HepG2 (cell line): ENCODE measurements around the gene PFDN1. TPM values are rescaled to one million over a fixed set of nuclear protein-coding genes. Genes with fewer than 3 reads are reported as not detected.
A peak's percentile ranks its signal among the peaks of the same experiment; 100 is the strongest.

Source experiments
- ARID5B ChIP-seq: IDR thresholded peaks from 2 replicates; pipeline ENCODE4 v1.4.0; 2020; ENCODE audit warnings: mild to moderate bottlenecking, missing genetic modification reagents
- HNF4A ChIP-seq: sonication (generic); formaldehyde crosslinking; IDR thresholded peaks from 2 replicates; pipeline ENCODE4 v1.4.0; 2020; ENCODE audit warnings: missing genetic modification reagents
- HOXA3 ChIP-seq: sonication (generic); formaldehyde crosslinking; IDR thresholded peaks from 2 replicates; pipeline ENCODE4 v1.5.0; 2020; ENCODE audit warnings: missing genetic modification reagents
- KAT8 ChIP-seq: IDR thresholded peaks from 2 replicates; pipeline ENCODE4 v1.6.1; 2016; ENCODE audit warnings: missing genetic modification reagents, missing compliant biosample characterization
- KDM5B ChIP-seq: sonication (generic); formaldehyde crosslinking; IDR thresholded peaks from 2 replicates; pipeline ENCODE4 v1.4.0; 2020; ENCODE audit warnings: missing genetic modification reagents, mild to moderate bottlenecking, borderline replicate concordance
- MXD4 ChIP-seq: IDR thresholded peaks from 2 replicates; pipeline ENCODE4 v1.6.1; 2016; ENCODE audit warnings: mild to moderate bottlenecking, missing biosample characterization, missing genetic modification reagents
- SAP130 ChIP-seq: IDR thresholded peaks from 2 replicates; pipeline ENCODE4 v1.6.1; 2016; ENCODE audit warnings: low read depth
- TMF1 ChIP-seq: sonication (generic); formaldehyde crosslinking; IDR thresholded peaks from 2 replicates; pipeline ENCODE4 v1.8.1; 2022; ENCODE audit warnings: low read depth, missing genetic modification reagents
- YY1 ChIP-seq: IDR thresholded peaks from 2 replicates; pipeline ENCODE4 v1.6.1; 2011; ENCODE audit warnings: low read length, low read depth, moderate library complexity, mild to moderate bottlenecking; ENCODE audit not compliant: insufficient read depth, insufficient replicate concordance
- ZBTB7B ChIP-seq: sonication (generic); formaldehyde crosslinking; IDR thresholded peaks from 2 replicates; pipeline ENCODE4 v1.4.0; 2020; ENCODE audit warnings: missing genetic modification reagents
- ZMYM4 ChIP-seq: sonication (generic); formaldehyde crosslinking; IDR thresholded peaks from 2 replicates; pipeline ENCODE4 v1.8.1; 2023; ENCODE audit warnings: mild to moderate bottlenecking, missing genetic modification reagents
- ZNF343 ChIP-seq: sonication (generic); formaldehyde crosslinking; IDR thresholded peaks from 2 replicates; pipeline ENCODE4 v1.4.0; 2020; ENCODE audit warnings: mild to moderate bottlenecking, missing genetic modification reagents
- ZNF430 ChIP-seq: sonication (generic); formaldehyde crosslinking; IDR thresholded peaks from 2 replicates; pipeline ENCODE4 v1.9.0; 2021; ENCODE audit warnings: mild to moderate bottlenecking, missing genetic modification reagents
- ZNF574 ChIP-seq: sonication (generic); formaldehyde crosslinking; IDR thresholded peaks from 2 replicates; pipeline ENCODE4 v1.4.0; 2020; ENCODE audit warnings: missing genetic modification reagents
- ZNF639 ChIP-seq: conservative IDR thresholded peaks from 2 replicates; pipeline ENCODE4 v1.6.1; 2018; ENCODE audit warnings: missing genetic modification reagents
- polyA plus RNA-seq, 8 experiments: library from polyadenylated mRNA; depleted of rRNA in 3 of 8; stranded (reverse) in 7 of 8; unstranded in 1 of 8; fragments of >200 nt; fragmentation: Illumina TruSeq in 4 of 8; extraction: Trizol in 4 of 8; gene quantifications; 2 replicates each; pipeline versions ENCODE4 v1.2.1 to v1.2.3, GENCODE V29; 2011 to 2016; ENCODE audit warnings: low read depth in 4 of 8, missing spikeins in 1 of 8, mixed read lengths in 1 of 8; ENCODE audit not compliant: insufficient read depth in 1 of 8
- total RNA-seq, 5 experiments: library from RNA; depleted of rRNA; stranded (reverse); fragments of >200 nt; fragmentation: Illumina TruSeq; extraction: Trizol; gene quantifications; 2 replicates each; pipeline ENCODE4 v1.2.3, GENCODE V29; 2016; ENCODE audit warnings: low read depth in 1 of 5
- TF ChIP-seq, protein P1 (sequence below): sonication (generic); IDR thresholded peaks from 2 replicates; pipeline ENCODE4 v1.6.1; 2016; ENCODE audit warnings: low read depth, borderline replicate concordance
- TF ChIP-seq, protein P2 (sequence below): sonication (generic); formaldehyde crosslinking; IDR thresholded peaks from 2 replicates; pipeline ENCODE4 v1.4.0; 2020; ENCODE audit warnings: missing genetic modification reagents, borderline replicate concordance

The PFDN1 gene
- total and polyA plus RNA-seq, 2 of the 13 experiments (the other 11 are each of a cell fraction or from before 2014, with no cell fraction given): 67.2 to 70.8 TPM

- TF ChIP-seq KAT8 (CRISPR knock-in tag) (peak; percentile 81), ZNF574 (0 out of 2 replicates have a peak, but pooled peaks have one; percentile 50), ARID5B (CRISPR knock-in tag) (peak; percentile 8; the same call in 1 of the 2 replicates), ZNF639 (CRISPR knock-in tag) (peak; percentile 33; the same call in 1 of the 2 replicates), HNF4A (peak; percentile 70; the same call in 1 of the 2 replicates), ZNF343 (CRISPR knock-in tag) (no peak), SAP130 (peak; percentile 66), ZNF430 (CRISPR knock-in tag) (0 out of 2 replicates have a peak, but pooled peaks have one; percentile 29), HOXA3 (peak; percentile 54), KDM5B (CRISPR knock-in tag) (peak; percentile 46; the same call in 1 of the 2 replicates), TMF1 (CRISPR knock-in tag) (0 out of 2 replicates have a peak, but pooled peaks have one; percentile 37), ZMYM4 (peak; percentile 4; the same call in 1 of the 2 replicates), MXD4 (CRISPR knock-in tag) (0 out of 2 replicates have a peak, but pooled peaks have one; percentile 37), YY1 (peak; percentile 72), ZBTB7B (CRISPR knock-in tag) (no peak)
- TF ChIP-seq, protein P1, sequence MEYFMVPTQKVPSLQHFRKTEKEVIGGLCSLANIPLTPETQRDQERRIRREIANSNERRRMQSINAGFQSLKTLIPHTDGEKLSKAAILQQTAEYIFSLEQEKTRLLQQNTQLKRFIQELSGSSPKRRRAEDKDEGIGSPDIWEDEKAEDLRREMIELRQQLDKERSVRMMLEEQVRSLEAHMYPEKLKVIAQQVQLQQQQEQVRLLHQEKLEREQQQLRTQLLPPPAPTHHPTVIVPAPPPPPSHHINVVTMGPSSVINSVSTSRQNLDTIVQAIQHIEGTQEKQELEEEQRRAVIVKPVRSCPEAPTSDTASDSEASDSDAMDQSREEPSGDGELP: peak; percentile 96
- TF ChIP-seq, protein P2, sequence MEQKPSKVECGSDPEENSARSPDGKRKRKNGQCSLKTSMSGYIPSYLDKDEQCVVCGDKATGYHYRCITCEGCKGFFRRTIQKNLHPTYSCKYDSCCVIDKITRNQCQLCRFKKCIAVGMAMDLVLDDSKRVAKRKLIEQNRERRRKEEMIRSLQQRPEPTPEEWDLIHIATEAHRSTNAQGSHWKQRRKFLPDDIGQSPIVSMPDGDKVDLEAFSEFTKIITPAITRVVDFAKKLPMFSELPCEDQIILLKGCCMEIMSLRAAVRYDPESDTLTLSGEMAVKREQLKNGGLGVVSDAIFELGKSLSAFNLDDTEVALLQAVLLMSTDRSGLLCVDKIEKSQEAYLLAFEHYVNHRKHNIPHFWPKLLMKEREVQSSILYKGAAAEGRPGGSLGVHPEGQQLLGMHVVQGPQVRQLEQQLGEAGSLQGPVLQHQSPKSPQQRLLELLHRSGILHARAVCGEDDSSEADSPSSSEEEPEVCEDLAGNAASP (CRISPR knock-in tag): peak; percentile 35; the same call in 1 of the 2 replicates
Measured at GRCh38 chr5:140240987-140241706, 61.8 kb downstream of the PFDN1 start (continued).
